Measurements from ENCODE around the gene NFIX. TPM values are rescaled to one million over a fixed set of nuclear protein-coding genes. Genes with fewer than 3 reads are reported as not detected.

The NFIX gene
- total and polyA plus RNA-seq, 5 experiments from 2014 or later = 0.68 to 8.6 (median 3.2) TPM; not detected in 1

GRCh38 chr19:13100841-13101589, 105.7 kb downstream of the NFIX start:
- peaks cover 3 to 17% (median 6%) of the 10 kb centered on the region in 5 donors for H3K27me3 Mint-ChIP-seq
- H3K27ac Mint-ChIP-seq = peak overlapping the region in 8 of 10 donors; percentile 11 to 97 (median 84)
- H3K9me3 Mint-ChIP-seq = peaks cover 0 to 2% (median 0%) of the 10 kb centered on the region in 9 donors
- peak overlapping the region; percentile 46 to 91 (median 74) for H3K4me3 Mint-ChIP-seq
- no peak for ATAC-seq
- no peak for DNase-seq
- POLR2A ChIA-PET = interaction anchor here (0.5 to 2.8 kb wide), 10 partner anchors 11 to 201 kb away, joined by 3 to 30 read pairs (median 4); partner anchors contain the start of gene NACC1
- H3K36me3 Mint-ChIP-seq = no peaks in the 10 kb centered on the region
- H3K4me1 Mint-ChIP-seq = peaks cover 24 to 70% (median 61%) of the 10 kb centered on the region in 4 donors

DNA sequence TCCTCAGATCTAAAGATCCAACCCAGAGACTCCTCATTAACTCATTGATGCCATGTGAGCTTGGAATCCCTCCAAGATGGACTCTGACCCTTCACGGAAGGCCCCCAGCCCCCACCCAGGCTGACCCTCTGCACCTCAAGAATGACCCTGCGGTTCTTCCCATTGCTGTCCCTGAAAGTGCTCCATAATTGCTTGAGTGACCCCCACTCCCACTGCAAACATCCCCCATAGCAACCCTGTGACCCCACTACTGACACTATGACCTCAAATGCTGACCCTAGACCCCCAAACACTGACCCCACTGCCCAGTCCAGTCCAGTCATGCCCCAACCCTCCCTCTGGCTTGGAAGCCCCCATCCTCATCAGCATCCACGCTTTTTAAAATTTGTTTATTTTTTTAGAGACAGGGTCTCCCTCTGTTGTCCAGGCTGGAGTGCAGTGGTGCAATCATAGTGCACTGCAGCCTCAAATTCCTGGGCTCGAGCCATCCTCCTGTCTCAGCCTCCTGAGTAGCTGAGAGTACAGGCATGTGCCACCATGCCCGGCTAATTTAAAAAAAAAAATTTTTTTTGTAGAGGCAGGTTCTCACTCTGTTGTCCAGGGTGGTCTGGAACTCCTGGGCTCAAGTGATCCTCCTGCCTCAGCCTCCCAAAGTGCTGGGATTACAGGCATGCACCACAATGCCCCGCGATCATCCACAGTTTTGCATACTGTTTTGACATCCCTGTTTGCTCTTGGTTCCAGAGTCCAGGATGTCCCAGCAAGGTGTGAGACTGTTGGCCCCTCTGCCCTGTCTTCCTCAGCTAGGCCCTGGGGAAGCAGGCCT, 106.5 kb downstream of the NFIX start:
- Mint-ChIP-seq H3K36me3 (peaks cover 0 to 2% (median 0%) of the 10 kb centered on the region in 3 donors), H3K4me1 (peaks cover 21 to 68% (median 58%) of the 10 kb centered on the region in 4 donors), H3K27ac (peak overlapping the region in 9 of 10 donors; percentile 11 to 89 (median 71)), H3K4me3 (peak overlapping the region; percentile 63 to 91 (median 70)), H3K9me3 (no peaks in the 10 kb centered on the region), H3K27me3 (peaks cover 0 to 13% (median 4%) of the 10 kb centered on the region in 5 donors)
- no peak for DNase-seq
- POLR2A ChIA-PET = interaction anchor here (0.6 to 5.8 kb wide), 4 partner anchors 16 to 202 kb away, joined by 3 to 67 read pairs (median 25); partner anchors contain the start of genes NACC1 and TRMT1
- no peak for ATAC-seq

- ATAC-seq (no peak), DNase-seq (no peak)
- H3K4me3 Mint-ChIP-seq = peak overlapping the region; percentile 59 to 91 (median 68)
- POLR2A ChIA-PET = interaction anchor here (5.8 kb wide), 1 partner anchor 15 kb away, joined by 67 read pairs; the partner anchor contains the start of genes NACC1 and TRMT1
- peaks cover 0 to 5% (median 0%) of the 10 kb centered on the region in 3 donors for H3K36me3 Mint-ChIP-seq
- peaks cover 19 to 65% (median 57%) of the 10 kb centered on the region in 4 donors for H3K4me1 Mint-ChIP-seq
- H3K27me3 Mint-ChIP-seq = peaks cover 0 to 11% (median 0%) of the 10 kb centered on the region in 5 donors
- peak overlapping the region in 6 of 10 donors; percentile 25 to 89 (median 72) for H3K27ac Mint-ChIP-seq
- no peaks in the 10 kb centered on the region for H3K9me3 Mint-ChIP-seq
These were observed 107.1 kb downstream of the NFIX start for GRCh38 chr19:13102416-13102665.

- POLR2A ChIA-PET = interaction anchor here (1.1 to 5.8 kb wide), 2 partner anchors 15 to 311 kb away, joined by 3 to 67 read pairs; partner anchors contain the start of genes JUNB, NACC1 and TRMT1
- Mint-ChIP-seq H3K36me3 (peaks cover 0 to 8% (median 2%) of the 10 kb centered on the region in 3 donors), H3K9me3 (no peaks in the 10 kb centered on the region), H3K4me1 (peaks cover 19 to 65% (median 58%) of the 10 kb centered on the region in 4 donors), H3K27ac (peak within 1 kb of the TSS in 8 of 10 donors; percentile 11 to 89 (median 82)), H3K27me3 (peaks cover 0 to 9% (median 0%) of the 10 kb centered on the region in 5 donors), H3K4me3 (peak within 1 kb of the TSS; percentile 65 to 96 (median 82))
- ATAC-seq (peak in 1 of 2 donors; percentile 16), DNase-seq (no peak)
These were observed 107.6 kb downstream of the NFIX start, which contains the start of gene LYL1 for GRCh38 chr19:13102666-13103580. TSS of gene LYL1 (minus strand) at chr19:13102858. CDS start at chr19:13101171, 1,687 bp downstream.

DNA sequence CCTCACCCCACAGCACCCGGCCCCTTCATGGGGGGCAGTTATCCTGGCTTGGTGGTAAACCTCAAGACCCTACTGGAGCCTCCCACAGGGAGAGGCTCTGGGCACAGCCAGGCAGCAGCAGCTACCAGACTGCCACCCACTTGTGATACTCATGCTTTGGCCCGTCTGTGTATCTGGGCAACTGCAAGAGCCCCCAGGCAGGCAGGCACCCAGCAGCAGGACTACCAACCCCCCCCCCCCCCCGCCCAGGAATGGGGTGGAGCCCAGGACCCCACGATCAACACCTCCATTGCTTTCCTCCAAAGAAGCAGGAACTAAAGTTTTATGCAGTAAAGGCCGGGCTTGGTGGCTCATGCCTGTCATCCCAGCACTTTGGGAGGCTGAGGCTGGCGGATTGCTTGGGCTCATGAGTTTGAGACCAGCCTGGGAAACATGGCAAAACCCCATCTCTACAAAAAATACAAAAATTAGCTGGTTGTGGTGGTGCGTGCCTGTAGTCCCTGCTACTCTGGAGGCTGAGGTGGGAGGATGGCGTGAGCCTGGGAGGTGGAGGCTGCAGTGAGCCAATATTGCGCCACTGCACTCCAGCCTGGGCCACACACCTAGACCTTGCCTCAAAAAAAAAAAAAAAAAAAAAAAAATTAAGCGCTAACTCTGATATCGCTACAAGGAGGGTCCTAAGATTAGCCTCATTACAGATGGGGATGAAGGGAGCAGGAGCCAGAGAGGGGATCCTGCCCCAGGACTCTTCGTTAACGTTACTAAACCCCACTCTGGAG, 108.5 kb downstream of the NFIX start:
- DNase-seq = no peak
- Mint-ChIP-seq H3K36me3 (peaks cover 0 to 8% (median 2%) of the 10 kb centered on the region in 3 donors), H3K27me3 (peaks cover 0 to 2% (median 0%) of the 10 kb centered on the region in 5 donors), H3K9me3 (no peaks in the 10 kb centered on the region), H3K4me1 (peaks cover 16 to 60% (median 51%) of the 10 kb centered on the region in 4 donors), H3K27ac (peak overlapping the region in 6 of 10 donors; percentile 18 to 96 (median 88)), H3K4me3 (peak overlapping the region; percentile 88 to 96 (median 91))
- no peak for ATAC-seq
- POLR2A ChIA-PET = interaction anchor here (0.6 to 5.8 kb wide), 12 partner anchors 8 to 312 kb away, joined by 3 to 67 read pairs (median 8); partner anchors contain the start of genes IER2, JUNB, NACC1 and STX10

GRCh38 chr19:13104360-13104847, 109.1 kb downstream of the NFIX start:
- Mint-ChIP-seq H3K4me1 (peaks cover 14 to 56% (median 47%) of the 10 kb centered on the region in 4 donors), H3K4me3 (peak overlapping the region; percentile 88 to 96 (median 91)), H3K27ac (peak overlapping the region; percentile 79 to 96 (median 92)), H3K36me3 (peaks cover 0 to 8% (median 2%) of the 10 kb centered on the region in 3 donors), H3K9me3 (no peaks in the 10 kb centered on the region), H3K27me3 (no peaks in the 10 kb centered on the region)
- DNase-seq (peak; percentile 42 to 79 (median 64)), ATAC-seq (peak; percentile 42 to 60)
- POLR2A ChIA-PET = interaction anchor here (0.5 to 5.8 kb wide), 14 partner anchors 8 to 342 kb away, joined by 3 to 67 read pairs (median 7); partner anchors contain the start of genes CALR, IER2, NACC1 and STX10

GRCh38 chr19:13104848-13105711, 109.8 kb downstream of the NFIX start:
- POLR2A ChIA-PET = interaction anchor here (0.5 to 5.8 kb wide), 16 partner anchors 9 to 342 kb away, joined by 3 to 67 read pairs (median 6); partner anchors contain the start of genes CALR, IER2, NACC1 and STX10
- ATAC-seq (peak; percentile 25 to 47), DNase-seq (peak in 2 of 10 donors; percentile 37 to 38)
- peaks cover 0 to 10% (median 2%) of the 10 kb centered on the region in 3 donors for H3K36me3 Mint-ChIP-seq
- peak overlapping the region; percentile 88 to 96 (median 91) for H3K4me3 Mint-ChIP-seq
- peak overlapping the region; percentile 79 to 96 (median 92) for H3K27ac Mint-ChIP-seq
- H3K27me3 Mint-ChIP-seq = no peaks in the 10 kb centered on the region
- no peaks in the 10 kb centered on the region for H3K9me3 Mint-ChIP-seq
- peaks cover 12 to 50% (median 42%) of the 10 kb centered on the region in 4 donors for H3K4me1 Mint-ChIP-seq

GRCh38 chr19:13109361-13110098, 114.3 kb downstream of the NFIX start:
- no peak overlapping the region for H3K27ac Mint-ChIP-seq
- peaks cover 0 to 33% (median 2%) of the 10 kb centered on the region in 3 donors for H3K36me3 Mint-ChIP-seq
- H3K27me3 Mint-ChIP-seq = no peaks in the 10 kb centered on the region
- no peak overlapping the region for H3K4me3 Mint-ChIP-seq
- POLR2A ChIA-PET = interaction anchor here (0.6 to 1.0 kb wide), 3 partner anchors 13 to 982 kb away, joined by 3 to 4 read pairs (median 3); no protein-coding TSS in a partner anchor
- DNase-seq = no peak
- peaks cover 0 to 16% (median 10%) of the 10 kb centered on the region in 4 donors for H3K4me1 Mint-ChIP-seq
- no peak for ATAC-seq
- no peaks in the 10 kb centered on the region for H3K9me3 Mint-ChIP-seq

GRCh38 chr19:13110099-13110610, 114.9 kb downstream of the NFIX start:
- peak overlapping the region in 1 of 10 donors; percentile 12 for H3K27ac Mint-ChIP-seq
- no peaks in the 10 kb centered on the region for H3K9me3 Mint-ChIP-seq
- H3K27me3 Mint-ChIP-seq = no peaks in the 10 kb centered on the region
- H3K4me3 Mint-ChIP-seq = no peak overlapping the region
- peaks cover 0 to 33% (median 2%) of the 10 kb centered on the region in 3 donors for H3K36me3 Mint-ChIP-seq
- ATAC-seq = no peak
- peaks cover 0 to 12% (median 7%) of the 10 kb centered on the region in 4 donors for H3K4me1 Mint-ChIP-seq
- no peak for DNase-seq
- POLR2A ChIA-PET = no interaction called here
